ENCODE measurements around the gene REEP1.

REEP1 gene, protein sequence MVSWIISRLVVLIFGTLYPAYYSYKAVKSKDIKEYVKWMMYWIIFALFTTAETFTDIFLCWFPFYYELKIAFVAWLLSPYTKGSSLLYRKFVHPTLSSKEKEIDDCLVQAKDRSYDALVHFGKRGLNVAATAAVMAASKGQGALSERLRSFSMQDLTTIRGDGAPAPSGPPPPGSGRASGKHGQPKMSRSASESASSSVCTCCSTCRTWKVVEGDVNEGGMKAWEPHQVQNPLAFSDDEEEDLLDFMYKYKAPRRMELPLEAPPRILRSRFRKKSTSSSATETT

DNA sequence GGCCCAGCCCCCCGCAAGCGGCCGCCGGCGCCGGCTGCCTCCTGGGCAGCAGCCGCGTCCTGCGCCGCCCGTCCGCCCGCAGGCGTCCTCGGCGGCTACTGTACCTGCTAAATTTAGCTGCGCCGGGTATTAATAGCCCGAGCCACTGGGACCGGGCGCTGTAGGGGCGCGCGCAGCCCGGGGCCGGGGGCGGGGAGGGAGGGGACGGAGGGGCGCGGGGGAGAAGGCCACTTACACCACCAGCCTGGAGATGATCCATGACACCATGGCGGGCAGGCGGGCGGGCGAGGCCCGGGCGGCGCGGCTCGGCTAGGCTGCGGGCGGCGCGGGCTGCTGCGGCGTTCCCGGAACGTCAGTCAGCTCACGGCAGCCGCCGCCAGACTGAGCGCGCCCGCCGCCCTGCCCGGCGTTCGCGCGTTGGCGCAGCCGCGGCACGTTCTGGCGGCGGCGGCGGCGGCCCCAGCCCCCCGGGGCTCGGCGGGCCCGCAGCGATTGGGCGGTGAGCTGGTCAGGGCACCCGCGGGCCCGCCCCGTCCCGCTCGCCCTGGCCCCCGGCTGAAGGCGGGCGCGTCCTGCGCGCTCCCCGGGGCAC lies at the start of gene REEP1:
Gene REEP1 (minus strand): TSS at position 383 of the 592 bp plus-strand sequence. CDS start 116 bp downstream, at position 267.
- no peak for DNase-seq

DNA sequence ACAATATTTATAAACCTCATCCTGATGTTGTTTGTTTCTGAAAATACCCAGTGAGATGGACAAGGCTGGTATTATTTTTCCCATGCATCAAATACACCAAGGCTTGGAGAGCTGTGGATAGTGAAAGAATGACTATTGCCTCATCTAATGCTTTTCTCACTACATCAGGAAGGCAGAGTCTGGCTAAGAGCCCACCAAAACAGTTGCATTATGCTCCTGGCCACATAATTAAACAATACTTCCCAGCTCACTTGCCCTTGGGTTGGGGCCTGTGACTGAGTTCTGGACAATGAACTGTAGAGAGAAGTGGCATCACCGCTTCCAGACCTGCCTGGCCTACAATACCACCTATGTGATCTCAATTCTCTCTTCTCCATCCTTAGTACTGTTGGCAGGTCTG lies 46.4 kb upstream of the REEP1 start:
- no peak for DNase-seq

DNA sequence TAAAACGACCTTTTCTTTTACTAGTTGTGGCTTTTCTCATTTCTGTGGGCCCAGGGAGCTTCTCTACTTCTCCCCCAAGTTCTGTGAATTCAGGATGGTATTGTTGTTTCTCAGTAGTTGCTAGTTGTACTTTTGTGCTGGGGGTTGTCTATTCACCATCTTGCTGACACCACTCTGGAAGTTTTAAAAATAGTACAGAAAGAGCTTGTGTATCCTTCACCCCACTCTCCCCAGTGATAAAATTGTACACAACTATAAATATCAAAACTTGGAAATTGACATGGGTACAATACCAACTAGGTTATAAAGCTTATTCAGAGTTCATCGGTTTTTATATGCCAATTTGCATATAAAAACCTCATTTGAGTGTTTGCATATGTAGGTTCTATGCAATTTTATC lies 45.3 kb upstream of the REEP1 start:
- no peak for DNase-seq

DNA sequence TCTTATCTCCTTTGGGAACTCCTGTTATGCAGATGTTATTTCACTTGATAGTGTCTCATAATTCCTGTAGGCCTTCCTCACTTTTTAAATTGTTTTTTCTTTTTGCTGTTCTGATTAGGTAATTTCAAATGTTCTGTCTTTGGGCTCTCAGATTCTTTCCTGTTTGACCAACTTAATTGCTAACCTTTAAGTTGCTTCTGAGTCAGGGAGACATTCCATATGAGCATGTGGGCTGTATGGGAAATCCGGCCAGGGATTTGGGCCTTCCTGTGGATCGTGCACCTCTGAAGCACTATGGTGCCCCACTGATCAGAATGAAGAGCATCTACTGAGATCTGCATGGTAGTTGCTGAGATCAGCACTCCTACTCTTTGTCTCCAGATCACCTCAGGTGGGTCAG lies 44.7 kb upstream of the REEP1 start:
- no peak for DNase-seq

DNA sequence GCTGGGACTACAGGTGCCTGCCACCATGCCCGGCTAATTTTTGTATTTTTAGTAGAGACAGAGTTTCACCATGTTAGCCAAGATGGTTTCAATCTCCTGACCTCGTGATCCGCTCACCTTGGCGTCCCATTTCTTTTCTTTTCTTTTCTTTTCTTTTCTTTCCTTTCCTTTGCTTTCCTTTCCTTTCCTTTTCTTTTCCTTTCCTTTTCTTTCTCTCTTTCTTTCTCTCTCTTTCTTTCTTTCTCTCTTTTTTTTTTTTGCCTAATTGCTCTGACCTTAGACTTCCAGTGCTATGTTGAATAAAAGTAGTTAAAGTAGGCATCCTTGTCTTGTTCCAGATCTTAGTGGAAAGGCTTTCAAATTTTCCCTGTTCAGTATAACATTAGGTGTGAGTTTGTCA lies 41.0 kb upstream of the REEP1 start:
- DNase-seq: no peak

DNA sequence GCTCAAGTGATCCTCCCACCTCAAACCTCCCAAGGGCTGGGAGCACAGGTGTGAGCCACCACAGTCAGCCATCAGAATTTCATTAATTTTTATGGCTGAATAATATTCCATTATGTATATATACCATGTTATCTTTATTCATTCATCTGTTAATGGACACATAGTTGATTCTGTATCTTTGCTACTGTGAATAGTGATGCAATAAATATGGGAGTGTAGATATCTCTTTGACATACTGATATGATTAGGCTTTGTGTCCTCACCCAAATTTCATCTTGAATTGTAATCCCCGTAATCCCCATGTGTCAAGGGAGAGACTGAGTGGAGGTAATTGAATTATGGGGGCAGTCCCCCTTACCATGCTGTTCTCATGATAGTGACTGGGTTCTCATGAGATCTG lies 38.2 kb upstream of the REEP1 start:
- no peak for DNase-seq

DNA sequence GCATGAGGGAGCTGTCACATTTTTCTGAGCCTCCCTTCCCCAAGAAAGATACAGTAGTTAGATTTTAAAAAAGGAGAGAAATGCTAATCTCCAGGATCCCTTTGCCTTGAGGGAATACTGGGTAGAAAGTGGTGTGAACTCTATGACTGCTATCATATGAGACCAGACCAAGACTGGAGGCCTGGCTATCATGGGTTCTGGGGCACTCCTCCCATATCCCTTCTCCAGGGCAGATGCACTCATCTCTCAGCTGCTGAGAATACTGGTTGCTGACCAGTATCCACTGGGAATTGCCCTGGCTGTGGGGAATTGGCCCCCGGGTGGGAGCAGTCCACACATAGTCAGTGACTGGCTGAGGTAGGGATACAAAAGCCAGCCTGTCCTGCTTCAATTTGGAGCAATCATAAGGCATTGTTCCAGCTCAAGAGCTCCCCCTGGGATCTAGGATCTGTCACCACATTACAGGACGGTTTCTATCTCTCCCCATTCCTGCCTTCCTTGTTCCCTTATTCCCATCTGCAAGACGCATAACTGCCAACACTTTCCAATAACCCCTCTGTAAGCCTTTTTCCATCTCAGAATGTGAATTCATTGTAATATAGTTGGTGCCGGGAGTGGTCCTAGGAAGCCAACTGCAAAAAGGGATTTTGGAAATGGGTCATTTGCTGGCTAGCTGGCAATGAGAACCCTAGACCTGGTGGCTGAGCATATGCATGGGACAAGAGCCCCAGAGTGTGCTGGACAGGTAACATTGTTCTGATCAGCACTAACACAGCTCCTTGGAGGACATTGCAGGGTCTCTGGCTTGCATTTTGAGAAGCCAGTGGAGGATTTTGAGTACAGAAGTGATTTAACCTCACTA lies 35.4 kb upstream of the REEP1 start:
- DNase-seq: peak; percentile 29

DNA sequence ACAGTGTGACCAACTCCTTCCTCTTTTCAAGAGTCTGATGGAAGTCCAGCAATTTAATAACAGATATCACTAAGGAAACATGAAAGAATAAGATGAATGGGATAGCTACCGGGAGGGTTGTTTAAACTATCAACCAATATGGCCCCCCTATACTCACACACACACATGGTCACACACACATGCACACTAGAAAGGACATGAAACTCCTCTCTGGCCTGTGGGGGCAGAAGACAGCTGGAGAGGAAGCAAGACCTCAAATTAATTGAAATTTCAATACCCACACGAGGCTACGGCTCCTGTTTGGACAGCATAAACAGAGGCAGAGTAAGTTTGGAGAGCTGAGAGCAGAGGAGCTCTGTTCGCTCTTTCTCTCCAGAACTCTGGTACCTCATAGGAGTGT lies 34.7 kb upstream of the REEP1 start:
- DNase-seq: no peak

DNA sequence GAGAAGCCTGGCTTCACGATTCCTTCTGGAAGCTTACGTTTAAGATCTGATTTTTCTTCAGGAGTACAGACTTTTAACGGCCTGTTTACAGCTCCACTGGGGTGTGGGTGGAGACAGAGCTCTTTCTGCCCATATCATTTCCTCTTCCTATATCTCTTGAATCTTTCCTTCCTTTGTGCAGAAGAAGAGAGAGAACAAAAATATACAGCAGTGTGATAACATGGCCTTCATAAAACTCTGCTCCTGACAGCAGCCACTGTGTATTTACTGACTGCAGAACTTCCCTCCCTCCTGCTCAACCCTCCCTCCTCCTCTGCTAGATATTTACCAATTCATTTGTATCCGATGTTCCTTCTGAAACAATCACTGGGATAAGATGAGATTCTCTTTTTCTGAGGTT lies 34.1 kb upstream of the REEP1 start:
- no peak for DNase-seq

DNA sequence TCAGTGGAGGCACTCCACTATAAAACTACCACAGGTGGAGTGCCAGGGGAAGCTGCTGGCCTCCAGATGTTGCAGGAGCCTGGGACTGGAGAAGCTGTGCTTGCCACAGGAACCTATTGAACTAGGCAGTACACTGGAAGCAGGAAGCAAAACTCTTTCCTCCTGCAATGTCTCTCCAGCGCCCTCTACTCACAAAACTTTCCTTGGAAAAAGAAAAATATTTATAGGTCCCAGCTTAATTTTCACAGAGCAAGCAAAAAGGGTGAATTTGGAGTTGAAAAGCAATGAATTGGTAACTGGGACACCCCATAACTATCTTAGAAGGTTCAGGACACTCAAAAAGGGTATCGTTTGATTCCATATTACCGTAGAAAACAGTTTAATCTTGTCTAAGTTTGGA lies 33.2 kb upstream of the REEP1 start:
- DNase-seq: no peak

DNA sequence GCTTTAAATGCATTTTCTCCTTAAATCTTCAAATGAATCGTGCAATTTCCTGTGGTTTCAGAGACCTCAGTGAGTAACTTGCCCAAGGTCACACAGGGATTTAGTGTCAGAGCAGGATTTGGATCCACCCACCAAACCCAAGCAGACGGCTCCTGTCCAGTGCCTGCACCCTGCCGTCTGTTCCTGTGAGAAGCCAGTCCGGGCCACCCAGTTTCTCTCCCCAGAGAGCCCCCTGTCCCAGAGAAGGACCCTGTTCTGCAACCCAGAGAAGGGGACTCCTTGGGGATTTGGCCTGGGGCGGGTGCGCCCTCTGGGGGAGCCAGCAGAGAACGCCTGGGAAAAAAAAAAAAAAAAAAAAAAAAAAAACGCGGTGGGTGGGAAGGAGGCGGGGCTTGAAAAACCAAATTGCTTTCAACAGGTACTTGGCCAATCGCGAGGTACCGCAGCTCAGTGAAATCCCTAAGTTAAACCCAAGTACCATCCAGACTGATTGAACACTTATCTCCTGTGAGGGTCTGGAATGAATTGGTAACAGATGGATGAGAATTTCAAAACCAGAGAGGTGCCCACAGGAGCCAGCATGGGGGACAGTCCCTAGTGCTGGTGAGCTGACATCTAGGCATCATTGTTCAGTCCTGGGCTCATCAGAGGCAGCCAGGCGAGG lies 30.9 kb upstream of the REEP1 start:
- DNase-seq: peak; percentile 68

DNA sequence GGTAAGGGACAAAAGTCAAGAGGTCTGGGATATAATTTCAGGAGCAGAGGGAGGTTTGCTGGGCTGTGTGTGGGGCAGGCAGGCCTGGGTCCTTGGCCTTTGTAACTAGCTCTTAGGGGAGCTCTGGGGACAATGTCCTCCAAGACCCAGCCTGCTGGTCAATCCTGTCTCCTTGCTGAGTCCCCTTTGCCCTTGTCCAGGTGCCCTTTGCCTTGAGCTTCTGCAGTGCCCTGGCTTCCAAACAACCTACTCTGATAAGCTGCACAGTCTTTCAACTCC lies 30.0 kb upstream of the REEP1 start:
- DNase-seq: no peak

DNA sequence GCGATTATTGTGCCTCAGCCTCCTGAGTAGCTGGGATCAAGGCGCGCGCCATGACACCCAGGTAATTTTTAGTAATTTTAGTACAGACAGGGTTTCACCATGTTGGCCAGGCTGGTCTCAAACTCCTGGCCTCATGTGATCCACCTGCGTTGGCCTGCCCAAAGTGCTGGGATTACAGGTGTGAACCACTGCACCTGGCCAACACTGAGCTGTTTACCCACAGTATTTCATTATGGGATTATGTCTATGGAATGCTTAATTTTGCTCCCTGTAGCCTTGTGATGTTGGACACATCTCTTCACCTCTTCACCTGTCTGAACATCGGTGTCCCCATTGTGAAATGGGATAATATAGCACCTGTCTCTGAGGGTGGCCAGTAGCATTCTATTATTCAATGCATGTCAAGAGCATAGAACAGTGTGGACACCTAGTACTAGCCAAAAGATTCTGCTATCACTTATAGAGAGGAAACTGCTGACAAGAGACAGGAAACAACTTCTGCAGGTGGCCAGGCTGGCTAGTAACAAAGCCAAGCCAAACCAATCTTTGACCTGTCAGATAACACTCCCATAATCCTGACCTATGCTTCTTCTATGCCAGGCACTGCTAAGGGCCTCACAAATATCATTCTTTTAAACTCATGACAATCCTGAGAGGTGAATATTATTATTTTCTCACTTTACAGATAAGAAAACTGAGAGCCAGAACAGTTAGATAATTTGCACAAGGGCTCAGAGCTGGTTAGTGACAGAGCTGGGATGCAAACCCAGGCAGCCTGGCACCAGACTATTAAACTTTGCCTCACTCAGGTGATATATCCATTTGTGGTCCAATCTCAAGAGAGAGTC lies 29.4 kb upstream of the REEP1 start:
- no peak for DNase-seq

DNA sequence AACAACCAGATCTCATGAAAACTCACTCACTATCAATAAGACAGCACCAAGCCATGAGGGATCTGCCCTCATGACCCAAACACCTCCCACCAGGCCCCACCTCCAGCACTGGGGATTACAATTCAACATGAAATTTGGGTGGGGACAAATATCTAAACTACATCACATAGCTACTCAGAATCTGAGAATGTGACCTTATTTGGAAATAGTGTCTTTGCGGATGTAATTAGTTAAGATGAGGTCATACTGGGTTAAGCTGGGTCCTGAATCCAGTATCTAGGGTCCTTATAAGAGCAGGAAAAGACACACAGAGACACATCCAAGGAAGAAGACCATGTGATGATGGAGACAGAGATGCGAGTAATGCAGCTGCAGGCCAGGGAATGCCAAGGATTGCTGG lies 27.5 kb upstream of the REEP1 start:
- no peak for DNase-seq

DNA sequence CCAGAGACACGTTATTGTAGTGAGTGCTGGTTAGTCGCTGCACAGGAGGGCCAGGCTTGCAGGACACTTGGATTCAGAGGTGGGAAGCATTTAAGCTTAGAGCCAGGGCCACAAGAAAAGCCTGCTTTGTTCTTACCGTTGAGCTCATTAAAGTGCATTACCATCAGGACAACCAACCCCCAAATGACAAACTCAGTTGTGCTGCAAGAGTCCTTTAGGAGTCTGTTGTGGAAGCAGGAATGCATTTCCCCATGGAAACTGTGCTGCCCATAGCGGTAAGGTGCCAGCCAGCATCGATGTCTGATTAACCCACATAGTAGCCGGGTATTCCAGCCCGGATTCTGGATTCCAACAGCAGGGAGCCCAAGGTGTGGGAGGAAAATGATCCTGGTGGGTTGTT lies 23.4 kb upstream of the REEP1 start:
- no peak for DNase-seq

DNA sequence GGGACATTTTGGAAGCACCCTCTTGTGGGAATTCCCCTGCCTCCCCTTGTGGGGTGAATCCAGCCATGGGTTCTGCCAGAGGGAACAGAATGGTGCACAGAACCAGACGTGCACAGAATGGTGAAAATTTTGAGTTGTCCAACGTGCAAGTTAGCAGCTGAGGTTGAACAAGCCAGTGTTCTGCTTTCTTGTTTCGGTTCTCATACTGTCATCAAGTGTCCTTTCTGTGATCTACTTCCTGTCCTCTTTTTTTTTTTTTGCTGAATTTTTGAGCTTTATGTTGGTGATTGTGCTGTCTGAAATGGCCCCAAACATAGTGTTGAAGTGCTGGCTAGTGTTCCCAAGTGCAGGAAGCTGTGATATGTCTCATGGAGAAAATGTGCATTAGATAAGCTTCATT lies 21.5 kb upstream of the REEP1 start:
- no peak for DNase-seq

DNA sequence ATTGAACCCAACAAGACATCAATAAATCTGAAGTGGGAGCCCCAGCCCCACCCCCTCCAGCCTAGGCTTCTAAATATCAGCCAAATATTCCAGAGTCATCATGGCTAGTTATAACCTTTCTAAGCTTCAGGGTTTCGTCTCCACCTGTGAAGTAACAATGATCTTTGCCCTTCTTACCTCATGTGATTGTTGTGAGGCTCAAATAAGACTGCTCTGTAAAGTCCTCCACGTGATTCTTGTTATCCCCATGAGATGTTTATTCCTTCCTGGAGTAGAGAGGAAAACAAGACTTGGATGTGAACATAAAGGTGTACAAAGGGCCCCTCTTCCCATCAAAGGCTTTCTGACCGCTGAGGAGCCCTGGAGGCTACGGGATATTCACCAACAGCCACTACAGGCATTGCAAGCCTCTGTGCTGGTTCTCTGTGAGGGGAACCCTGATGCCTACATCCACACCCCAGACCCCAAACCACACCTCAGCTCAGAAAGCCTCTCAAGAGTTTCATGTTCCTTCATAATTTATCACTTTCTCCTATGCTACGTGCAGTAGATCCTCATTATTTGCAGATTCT lies 20.1 kb upstream of the REEP1 start:
- DNase-seq: no peak

DNA sequence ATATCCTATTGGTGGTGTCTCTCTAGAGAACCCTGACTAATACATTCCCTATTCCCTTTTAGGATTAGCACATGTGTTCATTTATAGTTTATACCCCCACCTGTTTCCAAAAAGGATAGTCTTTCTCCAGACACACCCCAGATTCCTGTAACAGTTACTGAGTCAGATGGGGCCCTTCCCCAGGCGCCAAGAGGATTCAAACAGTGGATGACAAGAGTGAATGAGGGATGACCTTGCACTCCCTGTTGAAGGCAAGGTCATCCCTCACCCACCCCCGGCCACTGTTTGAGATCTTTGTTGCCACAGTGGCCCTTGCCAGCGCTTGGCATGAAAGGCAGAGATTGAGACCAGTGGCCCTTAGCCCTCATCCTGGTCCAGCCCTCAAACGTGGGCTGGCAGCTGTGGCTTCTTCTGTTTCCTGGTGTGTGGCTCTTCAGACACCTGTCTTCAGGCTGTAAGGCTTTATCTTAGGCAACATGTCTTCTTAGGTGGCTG lies 15.3 kb upstream of the REEP1 start:
- no peak for DNase-seq

DNA sequence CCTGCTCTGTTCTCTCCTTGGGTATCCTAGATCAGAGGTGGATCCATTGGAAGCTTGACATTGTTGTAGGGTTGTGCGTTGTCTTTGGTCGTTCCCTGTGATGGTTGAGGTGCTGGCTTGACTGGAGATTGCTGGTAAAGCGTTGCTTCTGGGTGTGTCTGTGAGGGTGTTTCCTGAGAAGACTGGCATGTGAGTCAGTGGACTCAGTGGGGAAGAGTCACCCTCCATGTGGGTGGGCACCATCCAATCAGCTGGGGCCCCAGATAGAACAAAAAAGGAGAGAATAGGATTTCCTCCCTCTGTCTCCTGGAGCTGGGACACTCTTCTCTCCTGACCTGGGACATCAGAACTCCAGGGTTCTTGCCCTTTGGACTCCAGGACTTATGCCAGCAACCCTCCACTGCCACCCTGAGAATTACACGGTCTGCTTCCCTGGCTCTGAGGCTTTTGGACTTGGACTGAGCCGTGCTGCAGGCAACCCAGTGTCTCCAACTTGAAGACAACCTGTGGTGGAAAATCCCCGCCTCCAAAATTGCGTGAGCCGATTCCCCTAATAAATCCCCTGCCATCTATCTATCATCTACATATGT lies 14.8 kb upstream of the REEP1 start:
- DNase-seq: no peak

DNA sequence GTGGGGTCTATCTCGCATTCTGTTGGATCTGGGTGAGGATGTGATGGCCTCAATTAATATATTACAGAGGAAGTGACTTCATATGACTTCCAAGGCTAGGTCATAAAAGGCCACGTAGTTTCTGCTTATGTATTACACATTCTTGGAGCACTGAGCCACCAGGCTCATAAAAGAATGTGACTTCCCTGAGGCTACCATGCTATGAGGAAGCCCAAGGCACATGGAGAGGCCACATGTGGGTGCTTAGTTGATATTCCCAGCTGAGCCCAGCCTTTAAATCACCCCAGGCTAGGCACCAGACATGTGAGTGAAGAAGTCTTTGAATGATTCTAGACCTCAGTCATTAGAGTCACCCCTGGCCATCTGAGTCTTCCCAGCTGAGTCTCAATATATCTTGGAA lies 13.3 kb upstream of the REEP1 start:
- no peak for DNase-seq

DNA sequence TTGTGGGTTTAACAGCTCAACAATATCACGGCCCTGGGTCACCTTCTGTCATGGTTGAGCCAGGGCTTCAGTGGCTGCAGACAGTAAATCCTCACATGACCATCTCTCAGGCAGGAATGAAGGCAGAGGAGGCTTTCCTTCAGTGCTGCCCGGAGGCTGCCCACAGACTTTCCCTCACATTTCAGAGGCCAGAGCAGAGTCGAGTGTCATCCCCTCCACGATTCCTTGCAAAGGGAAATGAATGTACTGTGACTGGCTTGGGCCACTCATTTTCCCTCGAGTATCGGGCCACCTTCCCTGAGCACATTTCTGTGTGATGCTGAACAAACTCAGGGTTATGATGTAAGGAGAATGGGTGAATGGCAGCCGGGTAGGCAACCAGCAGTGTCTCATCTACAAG lies 10.0 kb upstream of the REEP1 start:
- no peak for DNase-seq
